Sigmoid colon (tissue), 7 donors: Measurements from ENCODE around the gene FCGBP. TPM values are rescaled to one million over a fixed set of nuclear protein-coding genes. Genes with fewer than 3 reads are reported as not detected.
"Not testable (repeated sequence)": the region's sequence is repeated elsewhere in the genome, so short reads cannot be mapped to it uniquely, and the experiment has no call there.

Source experiments
- DNase-seq: peaks from one replicate; pipeline ENCODE4 v3.0.0-alpha.2; 2019
- H3K27ac ChIP-seq, 4 donors: fragments of 200-600 bp; sonication (generic); one replicate each; pipeline ENCODE4 v1.5.1; 2016 to 2019; ENCODE audit warnings: mild to moderate bottlenecking in 1 of 4
- H3K27me3 ChIP-seq, 3 donors: fragments of 200-600 bp; sonication (generic); one replicate each; pipeline ENCODE4 v1.5.1; 2019; ENCODE audit warnings: mild to moderate bottlenecking in 1 of 3
- H3K36me3 ChIP-seq, 4 donors: fragments of 200-600 bp; sonication (generic); one replicate each; pipeline ENCODE4 v1.5.1; 2016 to 2019
- H3K4me1 ChIP-seq, 4 donors: fragments of 200-600 bp; sonication (generic); one replicate each; pipeline ENCODE4 v1.5.1; 2017 to 2019
- H3K4me3 ChIP-seq, 4 donors: fragments of 200-600 bp; sonication (generic); one replicate each; pipeline ENCODE4 v1.5.1; 2017 to 2019; ENCODE audit warnings: mild to moderate bottlenecking in 2 of 4, moderate library complexity in 1 of 4
- H3K9me3 ChIP-seq, 4 donors: fragments of 200-600 bp in 3 of 4; sonication (generic) in 3 of 4; one replicate each; pipeline versions ENCODE4 v1.5.1 to v1.6.1; 2013 to 2019
- EP300 ChIP-seq, 4 donors: sonication (generic); formaldehyde crosslinking; IDR thresholded peaks; one replicate each; pipeline ENCODE4 v1.6.1; 2017; ENCODE audit warnings: antibody characterized with exemption in 4 of 4
- POLR2A ChIP-seq, 2 donors: fragments of 450-650 bp; IDR thresholded peaks; one replicate each; pipeline ENCODE4 v1.6.1; 2016; ENCODE audit warnings: antibody characterized with exemption in 2 of 2, mild to moderate bottlenecking in 2 of 2, moderate library complexity in 2 of 2
- POLR2AphosphoS5 ChIP-seq, 4 donors: sonication (generic); formaldehyde crosslinking; IDR thresholded peaks; one replicate each; pipeline ENCODE4 v1.6.1; 2017; ENCODE audit warnings: antibody characterized with exemption in 4 of 4
- WGBS, 2 donors: extraction: QIAGEN DNeasy Blood & Tissue Kit; methylation state at CpG; one replicate each; pipeline ENCODE4 v1.1.7; 2013; 5-methylcytosine and 5-hydroxymethylcytosine counted together
- intact Hi-C: fragments of 100-400 bp; cut with DNase I; formaldehyde crosslinking; loops from one replicate; pipeline ENCODE4 v1.15.1; 2023
- polyA plus RNA-seq, 3 donors: library from polyadenylated mRNA; stranded (reverse); fragments of 200-250 nt; gene quantifications; one replicate each; pipeline ENCODE4 v1.2.3, GENCODE V29; 2013
- total RNA-seq, 4 donors: library from RNA; depleted of rRNA; stranded (reverse); fragments of >200 nt; gene quantifications; one replicate each; pipeline ENCODE4 v1.1.0, GENCODE V29; 2016
- TF ChIP-seq, protein P1 (sequence below), 4 experiments: fragments of 450-650 bp in 3 of 4; fragments of 200-600 bp in 1 of 4; IDR thresholded peaks; one replicate each; pipeline ENCODE4 v1.5.1; 2016 to 2019; ENCODE audit warnings: antibody characterized with exemption in 4 of 4, mild to moderate bottlenecking in 3 of 4, moderate library complexity in 2 of 4
- donor health status: healthy with polysubstance abuse.
- donor health status: Bipolar disorder and iron deficiency.
- donor health status: healthy.

The FCGBP gene
- total and polyA plus RNA-seq, 7 donors = 7.5 to 713 (median 83.5) TPM

DNA sequence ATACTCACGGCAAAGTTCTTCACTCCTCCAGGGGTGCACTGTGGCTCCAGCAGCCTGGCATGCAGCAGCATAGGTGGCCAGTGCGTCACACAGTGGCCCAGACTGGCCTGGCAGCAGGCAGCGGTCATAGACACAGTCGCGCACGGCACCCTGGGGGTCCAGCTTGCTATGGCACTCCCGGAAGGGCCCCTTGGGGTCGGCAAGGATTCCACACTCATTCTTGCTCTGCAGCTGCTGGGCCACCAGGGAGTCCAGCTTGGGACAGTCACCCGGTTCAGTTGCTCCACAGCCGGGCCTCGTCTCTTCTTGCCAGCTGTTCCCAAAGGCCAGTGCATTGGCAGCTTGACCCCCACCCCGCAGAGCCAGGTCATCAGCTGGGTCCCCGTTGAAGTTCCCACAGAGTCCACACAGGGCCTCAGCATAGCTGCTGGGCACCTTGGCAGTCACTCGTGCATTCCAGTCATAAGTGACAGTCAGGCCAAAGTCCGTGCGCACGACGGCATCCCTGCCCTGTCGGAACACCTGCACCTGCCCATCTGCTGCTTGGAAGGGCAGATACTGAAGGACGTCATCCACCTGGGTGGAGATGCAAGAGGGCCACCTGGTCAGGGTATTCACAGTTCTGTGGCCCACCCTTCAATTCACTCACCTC lies 20.6 kb downstream of the FCGBP start:
- DNase-seq = no peak
- whole genome bisulfite sequencing, 2 donors = 41 to 78% methylated on average over 20 of the region's 20 CpGs

DNA sequence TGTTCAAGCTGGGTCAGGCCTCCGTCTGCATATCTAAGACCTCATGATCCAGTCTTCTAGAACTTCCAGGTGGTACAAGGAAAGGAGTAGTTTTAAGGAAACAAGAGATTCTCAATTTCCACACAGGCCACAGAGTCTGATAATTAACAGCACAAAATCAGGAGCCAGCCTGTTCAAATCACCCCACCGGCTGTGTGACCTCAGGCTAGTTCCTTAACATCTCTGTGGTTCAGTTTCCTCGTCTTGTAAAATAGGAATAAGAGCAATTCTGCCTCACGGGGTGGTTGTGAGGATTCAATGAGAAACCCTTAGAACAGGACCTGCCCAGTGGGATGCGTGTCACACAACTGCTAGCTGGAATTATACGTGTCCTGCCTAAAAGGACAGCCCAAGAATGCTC lies 25.6 kb downstream of the FCGBP start:
- 89 to 92% methylated on average over 6 of the region's 6 CpGs for WGBS, 2 donors
- TF ChIP-seq POLR2AphosphoS5 (IDR thresholded peaks at IDR 0.05) (no peak), EP300 (IDR thresholded peaks at IDR 0.05) (no peak), POLR2A (IDR thresholded peaks at IDR 0.05) (no peak)
- TF ChIP-seq, protein P1, sequence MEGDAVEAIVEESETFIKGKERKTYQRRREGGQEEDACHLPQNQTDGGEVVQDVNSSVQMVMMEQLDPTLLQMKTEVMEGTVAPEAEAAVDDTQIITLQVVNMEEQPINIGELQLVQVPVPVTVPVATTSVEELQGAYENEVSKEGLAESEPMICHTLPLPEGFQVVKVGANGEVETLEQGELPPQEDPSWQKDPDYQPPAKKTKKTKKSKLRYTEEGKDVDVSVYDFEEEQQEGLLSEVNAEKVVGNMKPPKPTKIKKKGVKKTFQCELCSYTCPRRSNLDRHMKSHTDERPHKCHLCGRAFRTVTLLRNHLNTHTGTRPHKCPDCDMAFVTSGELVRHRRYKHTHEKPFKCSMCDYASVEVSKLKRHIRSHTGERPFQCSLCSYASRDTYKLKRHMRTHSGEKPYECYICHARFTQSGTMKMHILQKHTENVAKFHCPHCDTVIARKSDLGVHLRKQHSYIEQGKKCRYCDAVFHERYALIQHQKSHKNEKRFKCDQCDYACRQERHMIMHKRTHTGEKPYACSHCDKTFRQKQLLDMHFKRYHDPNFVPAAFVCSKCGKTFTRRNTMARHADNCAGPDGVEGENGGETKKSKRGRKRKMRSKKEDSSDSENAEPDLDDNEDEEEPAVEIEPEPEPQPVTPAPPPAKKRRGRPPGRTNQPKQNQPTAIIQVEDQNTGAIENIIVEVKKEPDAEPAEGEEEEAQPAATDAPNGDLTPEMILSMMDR (IDR thresholded peaks at IDR 0.05) = no peak
- no peak overlapping the region for H3K4me3 ChIP-seq
- no peak for DNase-seq
- H3K27ac ChIP-seq = no peak overlapping the region
- intact Hi-C loops = no loop called here
- H3K4me1 ChIP-seq = no peaks in the 10 kb centered on the region
- peaks cover 0 to 2% (median 0%) of the 10 kb centered on the region in 3 donors for H3K27me3 ChIP-seq
- no peaks in the 10 kb centered on the region for H3K9me3 ChIP-seq
- no peaks in the 10 kb centered on the region for H3K36me3 ChIP-seq

More for the DNA sequence above, 20.6 kb downstream of the FCGBP start:
- no peaks in the 10 kb centered on the region for H3K9me3 ChIP-seq
- intact Hi-C loops = no loop called here
- H3K27ac ChIP-seq = no peak overlapping the region
- H3K27me3 ChIP-seq = peaks cover 0 to 23% (median 11%) of the 10 kb centered on the region in 3 donors
- H3K36me3 ChIP-seq = no peaks in the 10 kb centered on the region
- H3K4me1 ChIP-seq = no peaks in the 10 kb centered on the region
- H3K4me3 ChIP-seq = no peak overlapping the region
- no peak for TF ChIP-seq POLR2A (IDR thresholded peaks at IDR 0.05)
- TF ChIP-seq, protein P1 (IDR thresholded peaks at IDR 0.05) = no peak
- no peak for TF ChIP-seq POLR2AphosphoS5 (IDR thresholded peaks at IDR 0.05)
- TF ChIP-seq EP300 (IDR thresholded peaks at IDR 0.05) = no peak

DNA sequence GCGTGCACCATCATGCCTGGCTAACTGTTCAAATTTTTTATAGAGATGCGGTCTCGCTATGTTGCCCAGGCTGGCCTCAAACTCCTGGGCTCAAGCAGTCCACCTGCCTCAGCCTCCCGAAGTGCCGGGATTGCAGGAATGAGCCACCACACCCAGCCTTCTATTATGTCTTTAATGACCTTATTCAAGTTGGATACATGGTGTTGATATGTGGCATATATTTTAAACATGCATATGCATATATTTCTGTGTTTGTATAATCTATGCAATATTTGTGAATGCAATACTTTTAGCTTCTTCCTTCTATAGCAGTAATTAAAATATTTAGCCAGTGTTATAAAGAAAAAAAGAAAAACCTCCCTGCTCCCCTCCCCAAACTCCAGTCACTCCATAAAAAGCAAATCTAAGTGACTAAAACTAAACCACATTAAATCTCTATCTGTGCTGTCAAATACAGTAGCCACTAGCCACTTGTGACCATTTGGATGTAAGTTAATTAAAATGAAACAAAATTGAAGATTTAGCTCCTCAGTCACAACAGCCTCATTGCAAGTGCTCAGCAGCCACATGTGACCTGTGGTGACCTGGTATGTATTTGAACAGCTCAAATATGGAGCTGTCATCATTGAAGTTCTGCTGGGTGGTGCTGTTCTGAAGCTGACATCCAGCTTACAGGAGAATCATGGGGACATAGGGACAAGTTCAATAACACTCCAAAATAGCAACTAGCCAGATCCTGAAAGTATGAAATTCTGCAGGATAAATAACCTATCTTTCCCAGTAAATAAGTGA lies 27.4 kb downstream of the FCGBP start:
- H3K9me3 ChIP-seq = no peaks in the 10 kb centered on the region
- H3K4me1 ChIP-seq = no peaks in the 10 kb centered on the region
- no peaks in the 10 kb centered on the region for H3K27me3 ChIP-seq
- no peak overlapping the region for H3K27ac ChIP-seq
- H3K4me3 ChIP-seq = no peak overlapping the region
- no peak for TF ChIP-seq EP300 (IDR thresholded peaks at IDR 0.05)
- 66 to 91% methylated on average over 5 of the region's 5 CpGs for WGBS, 2 donors
- no peak for DNase-seq
- H3K36me3 ChIP-seq = no peaks in the 10 kb centered on the region
- intact Hi-C loops = no loop called here

DNA sequence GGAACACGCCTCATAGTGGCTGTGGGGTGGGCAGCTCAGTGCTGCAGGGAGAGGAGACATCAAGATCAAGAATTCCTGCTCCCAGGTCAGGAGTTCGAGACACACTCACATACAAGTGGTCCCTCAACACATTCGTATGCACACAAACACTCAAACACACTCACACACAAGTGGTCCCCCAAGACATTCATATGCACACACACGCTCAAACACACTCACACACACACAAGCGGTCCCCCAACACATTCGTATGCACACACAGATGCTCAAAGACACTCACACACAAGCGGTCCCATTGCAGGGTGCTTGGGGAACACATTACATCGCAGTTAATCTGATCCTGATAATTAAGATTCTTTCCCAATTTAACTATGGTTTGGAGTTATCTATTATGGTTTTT lies 28.2 kb downstream of the FCGBP start:
- no peak for DNase-seq
- Histone ChIP-seq H3K4me1 (no peaks in the 10 kb centered on the region), H3K27me3 (no peaks in the 10 kb centered on the region), H3K4me3 (no peak overlapping the region), H3K36me3 (no peaks in the 10 kb centered on the region), H3K9me3 (no peaks in the 10 kb centered on the region), H3K27ac (no peak overlapping the region)
- TF ChIP-seq POLR2AphosphoS5 (IDR thresholded peaks at IDR 0.05) (no peak), EP300 (IDR thresholded peaks at IDR 0.05) (no peak), POLR2A (IDR thresholded peaks at IDR 0.05) (no peak)
- TF ChIP-seq, protein P1 (IDR thresholded peaks at IDR 0.05) = no peak
- intact Hi-C loops = no loop called here
- WGBS, 2 donors = 95 to 97% methylated on average over 8 of the region's 8 CpGs

DNA sequence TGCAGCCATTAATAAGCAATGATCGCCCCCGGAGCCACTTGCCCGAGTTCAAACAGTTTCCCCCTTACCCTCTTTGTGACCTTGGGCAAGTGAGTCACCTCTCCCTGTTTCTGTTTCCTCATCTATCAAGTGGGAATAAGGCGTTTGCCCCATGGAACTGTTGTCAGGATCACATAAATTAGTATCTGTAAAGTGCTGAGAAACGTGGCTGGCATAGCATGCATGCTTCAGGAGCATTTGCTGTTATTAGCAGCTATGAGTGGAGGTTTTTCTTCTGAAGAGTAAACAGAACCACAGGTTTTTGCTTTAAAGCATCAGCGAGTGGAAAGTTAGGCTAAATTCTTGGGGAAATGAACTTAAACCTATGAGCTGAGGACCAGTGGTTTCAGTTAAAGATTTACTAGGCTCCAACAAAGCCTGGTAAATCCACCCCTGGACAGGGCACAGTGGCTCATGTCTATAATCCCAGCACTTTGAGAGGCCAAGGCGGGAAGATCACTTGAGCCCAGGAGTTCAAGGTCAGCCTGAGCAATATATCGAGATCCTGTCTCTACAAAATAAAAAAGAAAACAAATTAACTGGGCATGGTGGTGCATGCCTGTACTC lies 30.8 kb downstream of the FCGBP start:
- H3K27ac ChIP-seq, DNase-seq, intact Hi-C loops, H3K4me3 ChIP-seq, H3K4me1 ChIP-seq, H3K9me3 ChIP-seq, H3K36me3 ChIP-seq, H3K27me3 ChIP-seq: not testable (repeated sequence)
- WGBS, 2 donors = 7 to 39% methylated on average over 3 to 4 of the region's 8 CpGs

DNA sequence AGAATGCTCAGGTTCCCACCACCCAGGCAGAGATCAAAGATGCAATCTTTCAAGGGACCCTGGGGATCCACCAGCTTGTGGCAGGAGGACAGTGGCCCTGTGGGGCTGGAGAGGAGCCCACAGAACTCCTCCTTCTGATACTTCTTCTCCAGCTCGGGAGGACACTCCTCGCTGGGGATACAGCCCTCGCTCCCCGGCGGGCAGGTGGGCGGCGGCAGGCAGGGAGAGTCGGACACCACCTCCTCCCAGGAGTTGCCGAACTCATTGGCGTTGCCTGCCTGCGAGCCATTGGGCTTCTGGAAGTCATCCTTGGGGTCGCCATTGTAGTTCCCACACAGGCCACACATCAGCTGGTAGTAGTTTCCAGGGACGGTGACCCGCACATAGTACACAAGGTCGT lies 32.1 kb downstream of the FCGBP start:
- H3K36me3 ChIP-seq, H3K27me3 ChIP-seq, H3K4me3 ChIP-seq, H3K9me3 ChIP-seq, intact Hi-C loops, H3K4me1 ChIP-seq, DNase-seq, H3K27ac ChIP-seq: not testable (repeated sequence)
- WGBS, 2 donors = 93 to 96% methylated on average over 10 to 14 of the region's 15 CpGs

DNA sequence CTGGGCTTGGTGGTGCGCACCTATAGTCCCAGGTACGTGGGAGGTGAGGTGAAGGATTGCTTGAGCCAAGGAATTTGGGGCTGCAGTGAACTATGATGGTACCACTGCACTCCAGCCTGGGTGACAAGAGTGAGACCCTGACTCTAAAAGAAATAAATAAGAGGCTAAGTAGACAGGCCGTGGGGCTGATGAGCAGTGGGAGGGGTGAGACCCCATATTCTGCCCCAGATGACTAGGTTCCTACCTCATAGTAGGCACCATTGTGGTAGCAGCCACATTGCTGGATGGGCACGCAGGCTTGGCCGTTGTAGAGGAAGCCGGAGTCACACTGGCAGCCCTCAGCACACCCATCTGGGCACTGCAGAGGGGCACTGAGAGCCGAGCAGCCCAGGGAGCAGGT lies 32.8 kb downstream of the FCGBP start:
- H3K9me3 ChIP-seq, H3K27ac ChIP-seq, DNase-seq, H3K4me3 ChIP-seq, H3K4me1 ChIP-seq, H3K27me3 ChIP-seq, H3K36me3 ChIP-seq, intact Hi-C loops: not testable (repeated sequence)
- 93% methylated on average over 4 to 6 of the region's 7 CpGs for WGBS, 2 donors

DNA sequence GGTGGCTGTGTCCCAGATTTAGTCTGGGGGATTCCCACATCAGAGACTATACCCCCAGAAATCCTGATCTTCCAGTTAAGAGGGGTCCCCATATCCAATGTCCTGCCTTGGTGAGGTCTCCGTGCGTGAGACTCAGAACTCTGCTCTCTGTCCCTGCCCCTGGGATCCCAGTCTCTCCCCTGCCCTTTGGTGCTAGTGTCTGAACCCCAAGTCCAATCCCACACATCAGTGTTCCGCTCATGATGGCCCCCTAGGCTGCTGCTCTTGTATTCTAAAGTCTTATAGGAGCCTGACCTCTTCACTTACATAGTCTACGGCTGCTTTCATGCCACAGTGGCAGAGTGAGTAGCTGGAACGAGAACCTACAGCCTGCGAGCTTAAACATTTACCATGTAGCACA lies 35.6 kb downstream of the FCGBP start:
- H3K36me3 ChIP-seq, H3K27me3 ChIP-seq, H3K4me3 ChIP-seq, H3K27ac ChIP-seq, H3K4me1 ChIP-seq, DNase-seq, intact Hi-C loops, H3K9me3 ChIP-seq: not testable (repeated sequence)
- WGBS, 2 donors = 55 to 69% methylated on average over 4 to 5 of the region's 6 CpGs
